HepG2 (cell line): Measurements from ENCODE around the gene SH2D3A. TPM values are rescaled to one million over a fixed set of nuclear protein-coding genes. Genes with fewer than 3 reads are reported as not detected.

Source experiments
- ATAD3A ChIP-seq: sonication (generic); formaldehyde crosslinking; IDR thresholded peaks from 2 replicates; pipeline ENCODE4 v1.4.0; 2020; ENCODE audit warnings: missing genetic modification reagents
- FOXO4 ChIP-seq: sonication (generic); formaldehyde crosslinking; conservative IDR thresholded peaks from 2 replicates; pipeline ENCODE4 v1.8.1; 2023; ENCODE audit warnings: missing genetic modification reagents
- FUBP1 ChIP-seq: sonication (generic); formaldehyde crosslinking; IDR thresholded peaks from 2 replicates; pipeline ENCODE4 v1.5.1; 2020; ENCODE audit warnings: missing genetic modification reagents, mild to moderate bottlenecking, borderline replicate concordance
- KDM5B ChIP-seq: sonication (generic); formaldehyde crosslinking; IDR thresholded peaks from 2 replicates; pipeline ENCODE4 v1.4.0; 2020; ENCODE audit warnings: missing genetic modification reagents, mild to moderate bottlenecking, borderline replicate concordance
- PTBP1 ChIP-seq: fragments of 200-400 bp; formaldehyde crosslinking; IDR thresholded peaks from 2 replicates; pipeline ENCODE4 v1.6.1; 2018; ENCODE audit warnings: low read length, low read depth; ENCODE audit not compliant: poor library complexity, severe bottlenecking
- SMAD3 ChIP-seq: sonication (generic); formaldehyde crosslinking; IDR thresholded peaks from 2 replicates; pipeline ENCODE4 v1.4.0; 2020; ENCODE audit warnings: missing genetic modification reagents
- SMAD9 ChIP-seq: sonication (generic); formaldehyde crosslinking; IDR thresholded peaks from 2 replicates; pipeline ENCODE4 v1.5.1; 2020; ENCODE audit warnings: mild to moderate bottlenecking, missing genetic modification reagents
- ZNF569 ChIP-seq: sonication (generic); formaldehyde crosslinking; IDR thresholded peaks from 2 replicates; pipeline ENCODE4 v1.5.0; 2020; ENCODE audit warnings: mild to moderate bottlenecking, missing genetic modification reagents, moderate library complexity, borderline replicate concordance
- polyA plus RNA-seq, 8 experiments: library from polyadenylated mRNA; depleted of rRNA in 3 of 8; stranded (reverse) in 7 of 8; unstranded in 1 of 8; fragments of >200 nt; fragmentation: Illumina TruSeq in 4 of 8; extraction: Trizol in 4 of 8; gene quantifications; 2 replicates each; pipeline versions ENCODE4 v1.2.1 to v1.2.3, GENCODE V29; 2011 to 2016; ENCODE audit warnings: low read depth in 4 of 8, missing spikeins in 1 of 8, mixed read lengths in 1 of 8; ENCODE audit not compliant: insufficient read depth in 1 of 8
- total RNA-seq, 5 experiments: library from RNA; depleted of rRNA; stranded (reverse); fragments of >200 nt; fragmentation: Illumina TruSeq; extraction: Trizol; gene quantifications; 2 replicates each; pipeline ENCODE4 v1.2.3, GENCODE V29; 2016; ENCODE audit warnings: low read depth in 1 of 5
- TF ChIP-seq, protein P1 (sequence below): sonication (generic); formaldehyde crosslinking; IDR thresholded peaks from 2 replicates; pipeline ENCODE4 v1.5.0; 2020; ENCODE audit warnings: mild to moderate bottlenecking, missing genetic modification reagents
- TF ChIP-seq, protein P2 (sequence below): sonication (generic); formaldehyde crosslinking; conservative IDR thresholded peaks from 2 replicates; pipeline ENCODE4 v1.4.0; 2020; ENCODE audit warnings: missing genetic modification reagents
- TF ChIP-seq, protein P3 (sequence below): sonication (generic); formaldehyde crosslinking; IDR thresholded peaks from 2 replicates; pipeline ENCODE4 v1.4.0; 2020; ENCODE audit warnings: missing genetic modification reagents
- TF ChIP-seq, protein P4 (sequence below): sonication (generic); formaldehyde crosslinking; IDR thresholded peaks from 2 replicates; pipeline ENCODE4 v1.5.1; 2020; ENCODE audit warnings: missing genetic modification reagents, mild to moderate bottlenecking, borderline replicate concordance

The SH2D3A gene
- total and polyA plus RNA-seq, 2 of the 13 experiments (the other 11 are each of a cell fraction or from before 2014, with no cell fraction given): 1.0 to 2.2 TPM

- TF ChIP-seq, protein P1, sequence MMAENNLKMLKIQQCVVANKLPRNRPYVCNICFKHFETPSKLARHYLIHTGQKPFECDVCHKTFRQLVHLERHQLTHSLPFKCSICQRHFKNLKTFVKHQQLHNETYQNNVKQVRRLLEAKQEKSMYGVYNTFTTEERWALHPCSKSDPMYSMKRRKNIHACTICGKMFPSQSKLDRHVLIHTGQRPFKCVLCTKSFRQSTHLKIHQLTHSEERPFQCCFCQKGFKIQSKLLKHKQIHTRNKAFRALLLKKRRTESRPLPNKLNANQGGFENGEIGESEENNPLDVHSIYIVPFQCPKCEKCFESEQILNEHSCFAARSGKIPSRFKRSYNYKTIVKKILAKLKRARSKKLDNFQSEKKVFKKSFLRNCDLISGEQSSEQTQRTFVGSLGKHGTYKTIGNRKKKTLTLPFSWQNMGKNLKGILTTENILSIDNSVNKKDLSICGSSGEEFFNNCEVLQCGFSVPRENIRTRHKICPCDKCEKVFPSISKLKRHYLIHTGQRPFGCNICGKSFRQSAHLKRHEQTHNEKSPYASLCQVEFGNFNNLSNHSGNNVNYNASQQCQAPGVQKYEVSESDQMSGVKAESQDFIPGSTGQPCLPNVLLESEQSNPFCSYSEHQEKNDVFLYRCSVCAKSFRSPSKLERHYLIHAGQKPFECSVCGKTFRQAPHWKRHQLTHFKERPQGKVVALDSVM: no peak
- TF ChIP-seq KDM5B (no peak; the same call in 1 of the 2 replicates), ATAD3A (CRISPR knock-in tag) (no peak), SMAD9 (CRISPR knock-in tag) (no peak), ZNF569 (no peak), FUBP1 (no peak), SMAD3 (CRISPR knock-in tag) (peak; percentile 71; the same call in 1 of the 2 replicates), FOXO4 (no peak), PTBP1 (no peak)
- TF ChIP-seq, protein P2, sequence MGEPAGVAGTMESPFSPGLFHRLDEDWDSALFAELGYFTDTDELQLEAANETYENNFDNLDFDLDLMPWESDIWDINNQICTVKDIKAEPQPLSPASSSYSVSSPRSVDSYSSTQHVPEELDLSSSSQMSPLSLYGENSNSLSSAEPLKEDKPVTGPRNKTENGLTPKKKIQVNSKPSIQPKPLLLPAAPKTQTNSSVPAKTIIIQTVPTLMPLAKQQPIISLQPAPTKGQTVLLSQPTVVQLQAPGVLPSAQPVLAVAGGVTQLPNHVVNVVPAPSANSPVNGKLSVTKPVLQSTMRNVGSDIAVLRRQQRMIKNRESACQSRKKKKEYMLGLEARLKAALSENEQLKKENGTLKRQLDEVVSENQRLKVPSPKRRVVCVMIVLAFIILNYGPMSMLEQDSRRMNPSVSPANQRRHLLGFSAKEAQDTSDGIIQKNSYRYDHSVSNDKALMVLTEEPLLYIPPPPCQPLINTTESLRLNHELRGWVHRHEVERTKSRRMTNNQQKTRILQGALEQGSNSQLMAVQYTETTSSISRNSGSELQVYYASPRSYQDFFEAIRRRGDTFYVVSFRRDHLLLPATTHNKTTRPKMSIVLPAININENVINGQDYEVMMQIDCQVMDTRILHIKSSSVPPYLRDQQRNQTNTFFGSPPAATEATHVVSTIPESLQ (CRISPR knock-in tag): no peak
- TF ChIP-seq, protein P3, sequence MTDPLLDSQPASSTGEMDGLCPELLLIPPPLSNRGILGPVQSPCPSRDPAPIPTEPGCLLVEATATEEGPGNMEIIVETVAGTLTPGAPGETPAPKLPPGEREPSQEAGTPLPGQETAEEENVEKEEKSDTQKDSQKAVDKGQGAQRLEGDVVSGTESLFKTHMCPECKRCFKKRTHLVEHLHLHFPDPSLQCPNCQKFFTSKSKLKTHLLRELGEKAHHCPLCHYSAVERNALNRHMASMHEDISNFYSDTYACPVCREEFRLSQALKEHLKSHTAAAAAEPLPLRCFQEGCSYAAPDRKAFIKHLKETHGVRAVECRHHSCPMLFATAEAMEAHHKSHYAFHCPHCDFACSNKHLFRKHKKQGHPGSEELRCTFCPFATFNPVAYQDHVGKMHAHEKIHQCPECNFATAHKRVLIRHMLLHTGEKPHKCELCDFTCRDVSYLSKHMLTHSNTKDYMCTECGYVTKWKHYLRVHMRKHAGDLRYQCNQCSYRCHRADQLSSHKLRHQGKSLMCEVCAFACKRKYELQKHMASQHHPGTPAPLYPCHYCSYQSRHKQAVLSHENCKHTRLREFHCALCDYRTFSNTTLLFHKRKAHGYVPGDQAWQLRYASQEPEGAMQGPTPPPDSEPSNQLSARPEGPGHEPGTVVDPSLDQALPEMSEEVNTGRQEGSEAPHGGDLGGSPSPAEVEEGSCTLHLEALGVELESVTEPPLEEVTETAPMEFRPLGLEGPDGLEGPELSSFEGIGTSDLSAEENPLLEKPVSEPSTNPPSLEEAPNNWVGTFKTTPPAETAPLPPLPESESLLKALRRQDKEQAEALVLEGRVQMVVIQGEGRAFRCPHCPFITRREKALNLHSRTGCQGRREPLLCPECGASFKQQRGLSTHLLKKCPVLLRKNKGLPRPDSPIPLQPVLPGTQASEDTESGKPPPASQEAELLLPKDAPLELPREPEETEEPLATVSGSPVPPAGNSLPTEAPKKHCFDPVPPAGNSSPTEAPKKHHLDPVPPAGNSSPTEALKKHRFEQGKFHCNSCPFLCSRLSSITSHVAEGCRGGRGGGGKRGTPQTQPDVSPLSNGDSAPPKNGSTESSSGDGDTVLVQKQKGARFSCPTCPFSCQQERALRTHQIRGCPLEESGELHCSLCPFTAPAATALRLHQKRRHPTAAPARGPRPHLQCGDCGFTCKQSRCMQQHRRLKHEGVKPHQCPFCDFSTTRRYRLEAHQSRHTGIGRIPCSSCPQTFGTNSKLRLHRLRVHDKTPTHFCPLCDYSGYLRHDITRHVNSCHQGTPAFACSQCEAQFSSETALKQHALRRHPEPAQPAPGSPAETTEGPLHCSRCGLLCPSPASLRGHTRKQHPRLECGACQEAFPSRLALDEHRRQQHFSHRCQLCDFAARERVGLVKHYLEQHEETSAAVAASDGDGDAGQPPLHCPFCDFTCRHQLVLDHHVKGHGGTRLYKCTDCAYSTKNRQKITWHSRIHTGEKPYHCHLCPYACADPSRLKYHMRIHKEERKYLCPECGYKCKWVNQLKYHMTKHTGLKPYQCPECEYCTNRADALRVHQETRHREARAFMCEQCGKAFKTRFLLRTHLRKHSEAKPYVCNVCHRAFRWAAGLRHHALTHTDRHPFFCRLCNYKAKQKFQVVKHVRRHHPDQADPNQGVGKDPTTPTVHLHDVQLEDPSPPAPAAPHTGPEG (CRISPR knock-in tag): no peak
- TF ChIP-seq, protein P4, sequence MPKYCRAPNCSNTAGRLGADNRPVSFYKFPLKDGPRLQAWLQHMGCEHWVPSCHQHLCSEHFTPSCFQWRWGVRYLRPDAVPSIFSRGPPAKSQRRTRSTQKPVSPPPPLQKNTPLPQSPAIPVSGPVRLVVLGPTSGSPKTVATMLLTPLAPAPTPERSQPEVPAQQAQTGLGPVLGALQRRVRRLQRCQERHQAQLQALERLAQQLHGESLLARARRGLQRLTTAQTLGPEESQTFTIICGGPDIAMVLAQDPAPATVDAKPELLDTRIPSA: no peak
Observed at GRCh38 chr19:6730153-6730804, 37.0 kb downstream of the SH2D3A start (continued).
